ENCODE results near the gene SMAD7. TPM values are rescaled to one million over a fixed set of nuclear protein-coding genes. Genes with fewer than 3 reads are reported as not detected.

SMAD7 gene
- total RNA-seq, 1 experiment from 2014 or later: 12.3 TPM

DNA sequence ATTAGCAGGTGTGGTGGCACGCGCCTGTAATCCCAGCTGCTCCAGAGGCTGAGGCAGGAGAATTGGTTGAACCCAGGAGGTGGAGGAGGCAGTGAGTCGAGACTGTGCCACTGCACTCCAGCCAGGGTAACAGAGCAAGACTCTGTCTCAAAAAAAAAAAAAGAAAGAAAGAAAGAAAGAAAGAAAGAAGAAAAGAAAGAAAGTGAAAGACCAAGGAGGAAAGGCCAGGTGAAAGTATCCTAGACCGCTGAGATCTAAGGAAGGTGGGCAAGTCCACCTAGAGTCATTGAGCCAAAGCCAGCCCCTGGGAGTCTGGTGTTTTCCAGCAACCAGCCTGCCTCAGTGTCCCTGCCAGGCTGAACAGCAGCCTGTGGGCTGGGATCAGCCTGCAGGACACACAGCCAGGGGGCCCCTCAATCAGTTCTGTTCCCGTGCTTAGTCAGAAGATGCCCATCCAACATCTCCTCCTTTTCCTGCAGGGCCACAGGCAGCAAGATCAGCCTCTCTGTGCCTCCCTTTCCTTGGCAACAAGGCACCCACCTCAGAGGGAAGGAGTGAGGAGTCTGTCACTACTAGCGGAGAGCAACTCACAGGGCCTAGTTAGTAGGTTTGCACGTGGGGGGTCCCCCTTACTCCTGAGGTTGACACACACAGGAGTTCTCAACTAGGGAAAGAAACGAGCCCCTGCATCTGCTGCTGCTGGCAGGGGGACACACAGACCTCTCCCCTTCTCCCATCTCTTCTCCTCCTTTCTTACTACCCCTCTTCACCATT lies 64.1 kb downstream of the SMAD7 start:
- TF ChIP-seq, protein P1, sequence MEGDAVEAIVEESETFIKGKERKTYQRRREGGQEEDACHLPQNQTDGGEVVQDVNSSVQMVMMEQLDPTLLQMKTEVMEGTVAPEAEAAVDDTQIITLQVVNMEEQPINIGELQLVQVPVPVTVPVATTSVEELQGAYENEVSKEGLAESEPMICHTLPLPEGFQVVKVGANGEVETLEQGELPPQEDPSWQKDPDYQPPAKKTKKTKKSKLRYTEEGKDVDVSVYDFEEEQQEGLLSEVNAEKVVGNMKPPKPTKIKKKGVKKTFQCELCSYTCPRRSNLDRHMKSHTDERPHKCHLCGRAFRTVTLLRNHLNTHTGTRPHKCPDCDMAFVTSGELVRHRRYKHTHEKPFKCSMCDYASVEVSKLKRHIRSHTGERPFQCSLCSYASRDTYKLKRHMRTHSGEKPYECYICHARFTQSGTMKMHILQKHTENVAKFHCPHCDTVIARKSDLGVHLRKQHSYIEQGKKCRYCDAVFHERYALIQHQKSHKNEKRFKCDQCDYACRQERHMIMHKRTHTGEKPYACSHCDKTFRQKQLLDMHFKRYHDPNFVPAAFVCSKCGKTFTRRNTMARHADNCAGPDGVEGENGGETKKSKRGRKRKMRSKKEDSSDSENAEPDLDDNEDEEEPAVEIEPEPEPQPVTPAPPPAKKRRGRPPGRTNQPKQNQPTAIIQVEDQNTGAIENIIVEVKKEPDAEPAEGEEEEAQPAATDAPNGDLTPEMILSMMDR (IDR thresholded peaks at IDR 0.05; ENCODE audit: unreplicated experiment): no peak
- BruUV-seq (replicated peaks): no TSS peak
- Mint-ChIP-seq H3K4me1 (ENCODE audit: insufficient read depth, unreplicated experiment) (no peaks in the 10 kb centered on the region), H3K27ac (ENCODE audit: low read depth, unreplicated experiment) (no peak overlapping the region), H3K27me3 (ENCODE audit: insufficient read depth, unreplicated experiment) (no peaks in the 10 kb centered on the region), H3K9me3 (ENCODE audit: unreplicated experiment) (no peaks in the 10 kb centered on the region), H3K4me3 (ENCODE audit: unreplicated experiment) (no peak overlapping the region), H3K36me3 (ENCODE audit: insufficient read depth, unreplicated experiment) (no peaks in the 10 kb centered on the region)
- intact Hi-C loops (cut with micrococcal nuclease): no loop called here
- POLR2A ChIA-PET: no interaction called here
- CTCF ChIA-PET: no interaction called here
- DNase-seq (ENCODE audit: unreplicated experiment): no peak

DNA sequence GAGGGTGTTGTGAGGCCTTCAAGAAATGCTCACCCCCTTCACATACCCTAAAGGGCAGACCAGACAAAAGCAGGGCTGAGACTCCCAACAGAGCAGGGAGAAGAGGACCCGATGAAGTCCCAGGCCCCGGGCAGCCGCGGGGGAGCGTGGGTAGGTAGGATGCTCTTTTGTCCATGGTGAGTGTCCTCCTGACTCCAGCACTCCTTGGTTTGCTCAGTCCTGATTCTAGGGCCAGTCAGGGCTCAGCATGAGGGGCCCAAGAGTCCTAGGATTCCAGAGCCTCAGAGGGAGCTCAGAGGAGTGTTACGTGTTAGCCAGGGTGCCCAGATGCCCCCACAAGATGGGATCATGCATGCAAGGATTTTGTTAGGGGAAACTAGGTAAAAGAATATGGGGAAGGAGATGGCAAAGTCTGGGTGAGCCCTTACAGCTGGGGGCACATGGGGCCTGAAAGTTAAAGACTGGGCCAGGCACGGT lies 64.8 kb downstream of the SMAD7 start:
- Mint-ChIP-seq H3K27ac (ENCODE audit: low read depth, unreplicated experiment) (no peak overlapping the region), H3K4me3 (ENCODE audit: unreplicated experiment) (no peak overlapping the region), H3K27me3 (ENCODE audit: insufficient read depth, unreplicated experiment) (no peaks in the 10 kb centered on the region), H3K4me1 (ENCODE audit: insufficient read depth, unreplicated experiment) (no peaks in the 10 kb centered on the region), H3K36me3 (ENCODE audit: insufficient read depth, unreplicated experiment) (no peaks in the 10 kb centered on the region), H3K9me3 (ENCODE audit: unreplicated experiment) (no peaks in the 10 kb centered on the region)
- intact Hi-C loops (cut with micrococcal nuclease): no loop called here
- CTCF ChIA-PET: no interaction called here
- DNase-seq (ENCODE audit: unreplicated experiment): no peak
- TF ChIP-seq, protein P1 (IDR thresholded peaks at IDR 0.05; ENCODE audit: unreplicated experiment): no peak
- no TSS peak for BruUV-seq (replicated peaks)
- POLR2A ChIA-PET: no interaction called here

GRCh38 chr18:48885266-48885923 lies 65.4 kb downstream of the SMAD7 start:
- Mint-ChIP-seq H3K27me3 (ENCODE audit: insufficient read depth, unreplicated experiment) (no peaks in the 10 kb centered on the region), H3K9me3 (ENCODE audit: unreplicated experiment) (no peaks in the 10 kb centered on the region), H3K4me1 (ENCODE audit: insufficient read depth, unreplicated experiment) (no peaks in the 10 kb centered on the region), H3K36me3 (ENCODE audit: insufficient read depth, unreplicated experiment) (no peaks in the 10 kb centered on the region), H3K27ac (ENCODE audit: low read depth, unreplicated experiment) (no peak overlapping the region), H3K4me3 (ENCODE audit: unreplicated experiment) (no peak overlapping the region)
- TF ChIP-seq, protein P1 (IDR thresholded peaks at IDR 0.05; ENCODE audit: unreplicated experiment): no peak
- POLR2A ChIA-PET: no interaction called here
- CTCF ChIA-PET: no interaction called here
- DNase-seq (ENCODE audit: unreplicated experiment): no peak
- intact Hi-C loops (cut with micrococcal nuclease): no loop called here
- BruUV-seq (replicated peaks): no TSS peak

DNA sequence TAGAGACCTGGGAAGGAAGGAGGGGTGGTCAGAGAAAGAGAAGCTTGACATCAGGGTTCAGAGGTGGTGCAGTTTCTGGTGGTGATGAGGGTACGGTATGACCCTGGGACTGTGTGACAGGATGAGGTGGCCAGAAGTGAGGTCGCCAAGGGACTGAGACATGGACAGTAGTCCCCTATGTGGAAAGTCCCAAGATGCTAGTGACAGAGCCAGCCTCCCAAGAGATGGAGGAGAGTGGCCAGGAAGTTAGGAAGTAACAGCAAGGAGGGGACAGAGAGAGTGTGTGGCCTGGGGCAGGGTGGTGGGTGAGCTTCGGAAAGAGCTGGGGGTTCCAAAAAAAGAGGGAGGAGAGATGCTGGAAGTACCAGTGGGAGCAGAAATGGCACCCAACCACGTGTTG lies 66.0 kb downstream of the SMAD7 start:
- intact Hi-C loops (cut with micrococcal nuclease): no loop called here
- no peak overlapping the region for H3K27ac Mint-ChIP-seq (ENCODE audit: low read depth, unreplicated experiment)
- CTCF ChIA-PET: no interaction called here
- H3K9me3 Mint-ChIP-seq (ENCODE audit: unreplicated experiment): no peaks in the 10 kb centered on the region
- no peak overlapping the region for H3K4me3 Mint-ChIP-seq (ENCODE audit: unreplicated experiment)
- no TSS peak for BruUV-seq (replicated peaks)
- H3K36me3 Mint-ChIP-seq (ENCODE audit: insufficient read depth, unreplicated experiment): no peaks in the 10 kb centered on the region
- DNase-seq (ENCODE audit: unreplicated experiment): no peak
- POLR2A ChIA-PET: no interaction called here
- TF ChIP-seq, protein P1 (IDR thresholded peaks at IDR 0.05; ENCODE audit: unreplicated experiment): no peak
- H3K4me1 Mint-ChIP-seq (ENCODE audit: insufficient read depth, unreplicated experiment): no peaks in the 10 kb centered on the region
- H3K27me3 Mint-ChIP-seq (ENCODE audit: insufficient read depth, unreplicated experiment): no peaks in the 10 kb centered on the region
